ENCODE data around the gene MRPS24. TPM values are rescaled to one million over a fixed set of nuclear protein-coding genes. Genes with fewer than 3 reads are reported as not detected.
A peak's percentile ranks its signal among the peaks of the same experiment; 100 is the strongest.

The MRPS24 gene
- total RNA-seq, 1 donor from 2014 or later, result 168 TPM

DNA sequence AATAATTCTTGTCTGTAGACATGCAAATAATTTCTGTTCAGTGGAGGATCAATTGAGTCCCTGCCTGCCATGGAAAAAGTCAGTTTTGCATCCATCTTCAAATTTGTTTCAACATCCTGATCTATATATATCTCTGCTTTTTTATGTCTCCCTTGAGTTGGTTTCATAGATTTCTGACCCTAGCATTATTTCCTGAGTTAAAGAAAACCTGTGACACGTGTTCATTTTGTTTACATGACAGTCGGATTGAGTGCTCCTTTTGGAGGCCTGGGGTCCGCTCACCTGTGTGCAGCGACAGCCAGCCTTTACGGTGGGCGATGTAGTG is 674 bp downstream of the MRPS24 start:
- DNase-seq (ENCODE audit: low read depth), result no peak
- peaks cover 2% of the 10 kb centered on the region for H3K36me3 ChIP-seq (ENCODE audit: control insufficient read depth, insufficient read depth, low read length)
- no peaks in the 10 kb centered on the region for H3K27me3 ChIP-seq (ENCODE audit: control insufficient read depth, insufficient read depth, low read length)
- peak overlapping the region; percentile 92 for H3K4me3 ChIP-seq (ENCODE audit: low read depth, low read length)
- TF ChIP-seq, protein P1, sequence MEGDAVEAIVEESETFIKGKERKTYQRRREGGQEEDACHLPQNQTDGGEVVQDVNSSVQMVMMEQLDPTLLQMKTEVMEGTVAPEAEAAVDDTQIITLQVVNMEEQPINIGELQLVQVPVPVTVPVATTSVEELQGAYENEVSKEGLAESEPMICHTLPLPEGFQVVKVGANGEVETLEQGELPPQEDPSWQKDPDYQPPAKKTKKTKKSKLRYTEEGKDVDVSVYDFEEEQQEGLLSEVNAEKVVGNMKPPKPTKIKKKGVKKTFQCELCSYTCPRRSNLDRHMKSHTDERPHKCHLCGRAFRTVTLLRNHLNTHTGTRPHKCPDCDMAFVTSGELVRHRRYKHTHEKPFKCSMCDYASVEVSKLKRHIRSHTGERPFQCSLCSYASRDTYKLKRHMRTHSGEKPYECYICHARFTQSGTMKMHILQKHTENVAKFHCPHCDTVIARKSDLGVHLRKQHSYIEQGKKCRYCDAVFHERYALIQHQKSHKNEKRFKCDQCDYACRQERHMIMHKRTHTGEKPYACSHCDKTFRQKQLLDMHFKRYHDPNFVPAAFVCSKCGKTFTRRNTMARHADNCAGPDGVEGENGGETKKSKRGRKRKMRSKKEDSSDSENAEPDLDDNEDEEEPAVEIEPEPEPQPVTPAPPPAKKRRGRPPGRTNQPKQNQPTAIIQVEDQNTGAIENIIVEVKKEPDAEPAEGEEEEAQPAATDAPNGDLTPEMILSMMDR (IDR thresholded peaks at IDR 0.05; ENCODE audit: insufficient read depth, low read length, poor library complexity, severe bottlenecking), result no peak

- H3K36me3 ChIP-seq (ENCODE audit: control insufficient read depth, insufficient read depth, low read length), result peaks cover 2% of the 10 kb centered on the region
- peak overlapping the region; percentile 92 for H3K4me3 ChIP-seq (ENCODE audit: low read depth, low read length)
- H3K27me3 ChIP-seq (ENCODE audit: control insufficient read depth, insufficient read depth, low read length), result no peaks in the 10 kb centered on the region
- TF ChIP-seq, protein P1 (IDR thresholded peaks at IDR 0.05; ENCODE audit: insufficient read depth, low read length, poor library complexity, severe bottlenecking), result no peak
- DNase-seq (ENCODE audit: low read depth), result no peak
These were observed 1.1 kb downstream of the MRPS24 start for GRCh38 chr7:43868181-43868580.

DNA sequence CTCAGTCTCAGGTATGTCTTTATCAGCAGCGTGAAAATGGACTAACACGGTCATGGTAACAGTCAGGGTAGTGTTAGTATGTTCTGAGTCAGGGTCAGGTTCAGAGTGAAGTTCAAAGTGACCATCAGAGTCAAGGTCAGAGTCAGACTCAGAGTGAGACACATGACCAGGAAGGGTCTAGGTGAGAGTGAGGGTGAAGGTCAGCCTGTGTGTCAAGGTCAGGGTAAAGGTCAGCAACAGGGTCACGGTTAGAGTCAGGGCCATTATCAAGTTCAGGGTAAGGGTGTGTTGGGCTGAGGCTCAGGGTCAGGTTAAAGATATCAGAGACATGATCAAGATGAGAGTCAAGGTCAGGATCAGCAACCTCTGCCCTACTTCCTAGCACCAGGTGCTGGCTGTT is 4.0 kb downstream of the MRPS24 start:
- no peak for DNase-seq (ENCODE audit: low read depth)
- Histone ChIP-seq H3K36me3 (ENCODE audit: control insufficient read depth, insufficient read depth, low read length) (peaks cover 2% of the 10 kb centered on the region), H3K4me3 (ENCODE audit: low read depth, low read length) (no peak overlapping the region), H3K27me3 (ENCODE audit: control insufficient read depth, insufficient read depth, low read length) (no peaks in the 10 kb centered on the region)
- TF ChIP-seq, protein P1 (IDR thresholded peaks at IDR 0.05; ENCODE audit: insufficient read depth, low read length, poor library complexity, severe bottlenecking), result no peak

DNA sequence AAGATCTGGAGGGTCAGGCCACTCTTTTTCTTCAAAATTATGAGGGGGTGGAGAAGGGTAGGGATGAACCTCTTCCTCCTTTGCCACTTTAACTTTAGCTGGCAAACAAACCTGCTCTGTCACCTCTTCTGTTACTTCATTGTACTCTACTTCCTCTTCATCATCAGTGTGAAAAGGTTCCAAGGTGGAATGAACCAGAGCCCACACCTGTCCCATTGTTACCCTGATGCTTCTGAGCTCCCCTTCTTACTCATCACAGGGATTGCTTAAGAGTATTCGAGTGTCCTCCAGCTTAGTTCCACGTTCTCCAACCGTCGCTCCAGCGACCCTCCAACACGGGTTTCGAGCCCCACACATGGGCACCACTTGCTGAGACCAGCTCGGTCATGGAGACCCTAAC is 5.2 kb downstream of the MRPS24 start:
- Histone ChIP-seq H3K27me3 (ENCODE audit: control insufficient read depth, insufficient read depth, low read length) (no peaks in the 10 kb centered on the region), H3K4me3 (ENCODE audit: low read depth, low read length) (no peak overlapping the region), H3K36me3 (ENCODE audit: control insufficient read depth, insufficient read depth, low read length) (peaks cover 2% of the 10 kb centered on the region)
- TF ChIP-seq, protein P1 (IDR thresholded peaks at IDR 0.05; ENCODE audit: insufficient read depth, low read length, poor library complexity, severe bottlenecking), result no peak
- no peak for DNase-seq (ENCODE audit: low read depth)

DNA sequence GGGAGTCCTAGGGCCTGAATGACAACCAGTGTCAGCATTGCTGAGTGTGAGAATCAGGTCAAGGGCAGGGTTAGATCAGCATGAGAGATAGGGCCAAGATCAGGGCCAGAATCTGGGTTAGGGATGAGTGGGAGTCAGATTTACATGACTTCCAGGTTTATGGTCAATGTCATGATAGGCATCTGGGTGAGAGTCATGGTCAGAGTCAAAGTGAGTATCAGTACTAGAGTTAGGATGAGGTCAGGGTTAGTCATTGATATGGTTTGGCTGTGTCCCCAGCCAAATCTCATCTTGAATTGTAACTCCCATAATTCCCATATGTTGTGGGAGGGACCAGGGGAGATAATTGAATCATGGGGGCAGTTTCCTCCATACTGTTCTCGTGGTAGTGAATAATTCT is 12.3 kb downstream of the MRPS24 start:
- Histone ChIP-seq H3K4me3 (ENCODE audit: low read depth, low read length) (no peak overlapping the region), H3K27me3 (ENCODE audit: control insufficient read depth, insufficient read depth, low read length) (no peaks in the 10 kb centered on the region), H3K36me3 (ENCODE audit: control insufficient read depth, insufficient read depth, low read length) (no peaks in the 10 kb centered on the region)
- TF ChIP-seq, protein P1 (IDR thresholded peaks at IDR 0.05; ENCODE audit: insufficient read depth, low read length, poor library complexity, severe bottlenecking), result no peak
- no peak for DNase-seq (ENCODE audit: low read depth)

- Histone ChIP-seq H3K36me3 (ENCODE audit: control insufficient read depth, insufficient read depth, low read length) (no peaks in the 10 kb centered on the region), H3K4me3 (ENCODE audit: low read depth, low read length) (no peak overlapping the region), H3K27me3 (ENCODE audit: control insufficient read depth, insufficient read depth, low read length) (no peaks in the 10 kb centered on the region)
- DNase-seq (ENCODE audit: low read depth), result no peak
- TF ChIP-seq, protein P1 (IDR thresholded peaks at IDR 0.05; ENCODE audit: insufficient read depth, low read length, poor library complexity, severe bottlenecking), result no peak
These were observed 13.0 kb downstream of the MRPS24 start for GRCh38 chr7:43856316-43856715.
